Measurements from ENCODE around the gene BCL6B.
"Not testable (repeated sequence)": the region's sequence is repeated elsewhere in the genome, so short reads cannot be mapped to it uniquely, and the experiment has no call there.

Gene BCL6B, protein sequence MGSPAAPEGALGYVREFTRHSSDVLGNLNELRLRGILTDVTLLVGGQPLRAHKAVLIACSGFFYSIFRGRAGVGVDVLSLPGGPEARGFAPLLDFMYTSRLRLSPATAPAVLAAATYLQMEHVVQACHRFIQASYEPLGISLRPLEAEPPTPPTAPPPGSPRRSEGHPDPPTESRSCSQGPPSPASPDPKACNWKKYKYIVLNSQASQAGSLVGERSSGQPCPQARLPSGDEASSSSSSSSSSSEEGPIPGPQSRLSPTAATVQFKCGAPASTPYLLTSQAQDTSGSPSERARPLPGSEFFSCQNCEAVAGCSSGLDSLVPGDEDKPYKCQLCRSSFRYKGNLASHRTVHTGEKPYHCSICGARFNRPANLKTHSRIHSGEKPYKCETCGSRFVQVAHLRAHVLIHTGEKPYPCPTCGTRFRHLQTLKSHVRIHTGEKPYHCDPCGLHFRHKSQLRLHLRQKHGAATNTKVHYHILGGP

DNA sequence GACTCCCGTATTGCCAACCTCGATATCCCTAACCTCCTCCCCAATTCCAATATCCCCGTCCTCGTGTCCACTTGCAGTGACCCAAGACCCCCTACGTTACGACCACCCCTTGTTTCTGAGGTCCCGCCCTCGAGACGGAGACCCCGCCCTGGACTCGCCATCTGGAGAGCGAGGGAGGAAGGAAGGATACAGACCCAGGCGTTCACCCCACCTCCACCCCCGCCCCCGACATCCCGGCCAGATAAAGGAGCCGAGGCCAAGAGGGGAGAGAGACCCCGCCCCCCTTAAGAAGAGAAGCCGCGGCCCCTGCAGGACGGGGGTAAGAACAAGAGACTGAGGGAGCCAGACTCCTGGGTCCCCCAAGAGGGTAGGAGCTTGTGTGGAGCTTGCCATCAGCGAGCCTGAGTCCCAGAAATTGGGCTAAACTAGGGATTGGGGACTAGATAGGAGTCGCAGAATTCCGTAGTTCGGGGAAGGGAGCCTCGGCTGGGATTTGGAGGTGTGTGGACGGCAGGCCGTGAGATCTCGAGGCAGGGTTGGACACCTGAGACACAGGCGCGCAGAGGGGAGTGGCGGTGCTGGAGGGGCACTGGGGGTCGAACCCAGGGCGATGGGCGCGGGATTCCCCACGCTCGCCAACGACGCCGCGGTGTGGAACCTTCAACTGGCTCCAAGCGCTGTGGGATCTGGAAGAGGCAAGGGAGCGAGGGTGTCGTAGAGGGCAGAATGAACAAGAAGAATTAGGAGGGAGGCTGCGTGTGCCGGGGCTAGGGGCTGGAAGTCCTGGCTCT, at the start of gene BCL6B:
Gene BCL6B, plus strand, starts transcription at position 270 of the 791 bp plus-strand sequence. CDS start 622 bp downstream, outside the sequence.
- DNase-seq (ENCODE audit: low spot score) = peak; percentile 75

DNA sequence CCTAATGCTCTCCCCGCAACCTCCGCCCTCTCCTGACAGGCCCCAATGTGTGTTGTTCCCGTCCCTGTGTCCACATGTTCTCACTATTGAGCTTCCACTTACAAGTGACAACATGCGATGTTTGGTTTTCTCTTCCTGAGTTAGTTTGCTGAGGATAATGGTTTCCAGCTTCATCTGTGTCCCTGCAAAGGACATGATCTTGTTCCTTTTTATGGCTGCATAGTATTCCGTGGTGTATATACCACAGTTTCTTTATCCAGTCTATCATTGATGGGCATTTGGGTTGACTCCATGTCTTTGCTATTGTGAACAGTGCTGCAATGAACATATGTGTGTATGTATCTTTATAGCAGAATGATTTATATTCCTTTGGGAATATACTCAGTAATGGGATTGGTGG, 43.4 kb upstream of the BCL6B start:
- DNase-seq (ENCODE audit: low spot score) = not testable (repeated sequence)

DNA sequence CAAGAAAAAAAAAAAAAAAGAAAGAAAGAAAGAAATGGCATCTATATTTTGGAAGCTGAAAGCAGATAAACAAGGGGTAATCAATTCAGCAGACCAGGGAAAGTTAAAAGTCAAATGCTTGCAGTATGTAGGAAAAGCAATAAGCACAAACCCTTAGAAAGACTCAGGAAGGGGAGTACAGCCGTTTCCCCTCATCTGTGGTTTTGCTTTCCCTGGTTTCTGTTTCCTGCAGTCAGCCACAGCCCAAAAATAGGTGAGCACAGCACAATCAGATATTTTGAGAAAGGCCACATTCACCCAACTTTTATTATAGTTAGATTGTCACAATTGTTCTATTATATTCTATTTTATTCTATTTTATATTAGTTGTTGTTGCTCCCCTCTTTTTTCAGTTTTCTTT, 41.4 kb upstream of the BCL6B start:
- no peak for DNase-seq (ENCODE audit: low spot score)

DNA sequence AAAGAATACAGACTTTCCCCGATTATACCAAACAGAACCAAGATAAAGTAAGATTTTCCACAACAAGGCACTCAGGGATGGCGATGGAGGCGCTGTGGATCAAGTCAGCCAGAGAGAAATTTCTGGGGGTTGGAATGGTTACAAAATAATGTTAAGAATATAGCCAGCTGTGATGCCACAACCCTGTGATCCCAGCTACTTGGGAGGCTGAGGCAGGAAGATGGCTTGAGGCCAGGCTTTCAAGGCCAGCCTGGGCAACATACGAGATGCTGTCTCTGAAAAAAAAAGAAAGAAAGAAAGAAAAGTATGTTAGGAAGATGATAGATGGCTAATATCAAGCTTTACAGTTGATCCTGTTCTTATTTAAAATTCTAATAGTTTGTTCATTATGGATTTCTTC, 37.6 kb upstream of the BCL6B start:
- DNase-seq (ENCODE audit: low spot score) = no peak

DNA sequence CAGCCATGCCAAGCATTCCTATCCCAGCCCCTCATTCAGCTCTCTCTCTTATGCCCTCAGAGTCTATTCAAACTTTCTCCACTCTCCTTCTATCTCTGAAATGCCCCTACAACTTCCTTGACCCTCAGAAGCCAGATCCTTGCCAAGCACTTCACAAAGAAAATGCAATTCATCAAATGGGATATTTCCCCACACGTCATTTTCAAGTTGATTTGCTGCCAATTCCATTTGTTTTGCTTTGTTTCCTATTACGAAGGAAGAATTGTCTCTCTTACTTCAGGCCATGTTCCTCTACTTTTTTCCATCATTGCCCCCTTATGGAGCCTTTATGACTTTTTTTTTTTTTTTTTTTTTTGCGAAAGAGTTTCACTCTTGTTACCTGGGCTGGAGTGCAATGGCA, 36.2 kb upstream of the BCL6B start:
- no peak for DNase-seq (ENCODE audit: low spot score)

DNA sequence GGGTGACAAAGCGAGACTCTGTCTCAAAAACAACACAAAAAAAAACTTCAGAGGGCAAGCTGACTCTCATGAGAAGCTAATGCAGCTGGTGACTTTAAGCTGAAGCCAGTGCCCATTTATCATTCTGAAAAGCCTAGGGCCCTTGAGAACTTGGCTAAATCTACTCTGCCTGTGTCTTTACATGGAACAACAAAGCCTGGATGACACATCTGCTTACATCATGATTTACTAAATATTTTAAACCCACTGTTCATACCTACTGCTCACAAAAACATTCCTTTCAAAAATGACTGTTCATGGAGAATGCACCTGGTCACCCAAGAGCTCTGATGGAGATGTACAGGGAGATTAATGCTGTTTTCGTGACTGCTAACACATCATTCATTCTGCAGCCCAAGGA, 33.1 kb upstream of the BCL6B start:
- no peak for DNase-seq (ENCODE audit: low spot score)

DNA sequence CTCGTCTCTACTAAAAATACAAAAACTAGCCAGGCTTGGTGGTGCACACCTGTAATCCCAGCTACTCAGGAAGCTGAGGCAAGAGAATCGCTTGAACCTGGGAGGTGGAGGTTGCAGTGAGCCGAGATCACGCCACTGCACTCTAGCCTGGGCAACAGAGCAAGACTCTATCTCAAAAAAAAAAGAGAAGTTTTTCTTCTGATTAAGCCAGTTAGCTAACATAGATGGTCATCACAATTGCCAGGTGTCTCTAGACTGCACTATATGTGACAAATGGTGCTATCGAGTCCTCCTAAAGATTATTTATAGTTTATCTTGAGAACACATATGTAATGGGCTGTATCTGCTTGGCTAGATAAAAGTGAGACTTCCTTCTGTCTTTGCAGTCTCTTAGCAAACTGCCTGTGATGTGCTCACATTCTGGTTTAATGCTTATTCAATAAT, 29.2 kb upstream of the BCL6B start:
- not testable (repeated sequence) for DNase-seq (ENCODE audit: low spot score)

DNA sequence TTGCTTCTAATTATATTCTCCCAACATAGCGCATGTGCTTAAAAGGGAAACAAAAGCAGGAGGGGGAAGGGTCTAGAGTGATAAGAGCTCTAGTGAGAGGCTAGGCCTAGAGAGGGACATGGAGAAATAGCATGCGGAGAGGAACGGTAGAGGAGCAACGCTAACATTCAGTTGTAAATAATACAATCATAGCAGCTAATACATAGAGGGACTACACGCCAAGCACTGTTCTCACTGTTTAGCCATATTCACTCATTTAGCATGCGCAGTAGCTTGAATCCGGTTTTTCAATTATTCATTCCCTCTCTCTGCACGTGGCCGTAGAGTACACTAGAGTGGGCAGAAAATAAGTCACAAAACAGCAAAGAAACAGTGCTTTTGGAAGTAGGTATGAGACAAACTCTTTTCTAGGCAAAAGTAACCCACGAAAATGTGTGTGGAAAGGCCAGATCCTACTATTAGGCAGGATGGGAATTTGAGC, 28.7 kb upstream of the BCL6B start:
- no peak for DNase-seq (ENCODE audit: low spot score)

DNA sequence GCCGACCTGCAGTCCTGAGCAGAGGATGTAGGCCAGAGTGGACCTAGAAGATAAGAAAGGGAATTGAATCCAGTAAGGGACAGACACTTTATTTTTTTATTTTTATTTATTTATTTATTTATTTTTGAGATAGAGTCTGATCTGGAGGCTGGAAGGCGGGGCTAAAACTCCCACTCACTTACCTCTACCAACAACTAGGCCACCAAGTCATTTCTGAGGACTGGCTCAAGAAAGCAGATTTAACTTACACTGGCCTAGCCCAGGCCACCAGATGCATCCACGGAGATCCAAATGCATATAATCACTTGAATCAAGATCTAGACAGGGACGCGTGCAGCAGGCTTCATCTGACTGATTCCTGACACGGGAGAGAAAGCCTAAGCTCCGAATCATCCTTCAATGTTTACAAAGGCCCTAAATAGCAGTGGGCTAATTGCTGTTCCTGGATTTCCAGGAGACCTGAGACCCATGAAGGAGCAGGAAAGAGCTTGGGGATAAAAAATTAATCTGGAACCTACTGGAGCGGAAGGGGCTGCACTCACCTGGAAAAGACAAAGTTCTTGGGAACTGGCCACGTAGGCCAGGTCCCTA, 28.1 kb upstream of the BCL6B start:
- no peak for DNase-seq (ENCODE audit: low spot score)

DNA sequence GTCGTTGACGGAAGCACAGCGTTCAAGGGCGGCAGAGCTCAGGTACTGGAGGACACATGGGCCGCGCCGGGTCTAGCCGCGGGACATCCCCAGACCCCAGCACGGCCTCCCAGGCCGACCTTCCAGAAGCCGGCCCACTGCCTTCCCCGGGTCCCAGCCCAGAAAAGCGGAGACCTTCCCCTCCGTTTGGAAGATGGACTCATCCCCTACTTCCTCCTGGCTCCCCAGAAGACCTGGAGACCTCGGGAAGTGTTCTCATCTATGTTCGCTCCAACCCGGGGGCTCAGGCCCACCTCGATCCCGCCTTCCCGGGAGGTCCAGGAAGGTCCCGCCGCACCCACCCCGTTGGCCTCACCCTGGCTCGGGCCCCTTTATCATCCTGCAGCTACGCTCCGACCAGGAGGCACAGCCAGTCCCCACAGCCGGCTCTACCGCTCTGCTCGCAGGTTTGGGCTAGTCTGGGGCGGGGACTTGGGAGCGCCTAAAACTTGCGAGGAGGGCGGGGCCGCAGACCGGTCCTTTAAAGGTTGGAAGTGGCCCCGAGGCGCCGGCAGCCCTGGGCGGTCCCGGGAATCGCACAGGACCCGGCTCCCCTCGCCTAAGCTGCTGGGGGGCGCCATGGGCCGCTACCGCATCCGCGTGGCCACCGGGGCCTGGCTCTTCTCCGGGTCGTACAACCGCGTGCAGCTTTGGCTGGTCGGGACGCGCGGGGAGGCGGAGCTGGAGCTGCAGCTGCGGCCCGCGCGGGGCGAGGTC, 27.2 kb upstream of the BCL6B start, which contains the start of gene ALOX12:
Gene ALOX12, plus strand, starts transcription at position 550 of the 756 bp plus-strand sequence. Its CDS starts 69 bp downstream, at position 619.
- peak; percentile 83 for DNase-seq (ENCODE audit: low spot score)

DNA sequence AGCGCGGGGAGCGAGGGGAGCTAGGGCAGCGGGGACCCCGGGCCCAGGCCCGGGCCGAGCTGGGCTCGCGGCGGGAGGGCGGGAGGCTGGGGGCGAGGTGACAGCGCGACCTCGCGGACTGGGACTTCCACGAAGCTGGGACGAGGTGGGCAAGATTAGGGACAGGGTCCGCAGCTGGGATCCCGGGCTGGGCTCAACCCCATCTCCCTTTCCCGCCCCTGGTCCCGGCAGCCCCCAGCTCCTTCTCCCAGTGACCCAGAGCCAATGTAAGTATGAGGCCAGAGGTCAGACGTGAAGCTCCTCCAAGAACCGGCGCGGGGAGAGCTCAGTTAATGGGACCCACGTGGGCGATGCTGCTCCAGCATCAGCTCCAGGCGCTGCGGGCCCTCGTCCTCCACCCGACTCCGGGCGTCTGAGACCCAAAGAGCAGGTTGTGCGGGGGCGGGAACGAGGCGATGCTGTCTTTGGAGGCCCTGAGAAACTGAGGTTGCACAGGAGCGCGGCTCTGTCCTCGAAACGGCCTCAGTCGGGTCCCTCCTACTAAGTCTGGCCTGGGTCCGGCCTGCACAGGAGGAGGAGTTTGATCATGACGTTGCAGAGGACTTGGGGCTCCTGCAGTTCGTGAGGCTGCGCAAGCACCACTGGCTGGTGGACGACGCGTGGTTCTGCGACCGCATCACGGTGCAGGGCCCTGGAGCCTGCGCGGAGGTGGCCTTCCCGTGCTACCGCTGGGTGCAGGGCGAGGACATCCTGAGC, 26.4 kb upstream of the BCL6B start:
- DNase-seq (ENCODE audit: low spot score) = no peak

DNA sequence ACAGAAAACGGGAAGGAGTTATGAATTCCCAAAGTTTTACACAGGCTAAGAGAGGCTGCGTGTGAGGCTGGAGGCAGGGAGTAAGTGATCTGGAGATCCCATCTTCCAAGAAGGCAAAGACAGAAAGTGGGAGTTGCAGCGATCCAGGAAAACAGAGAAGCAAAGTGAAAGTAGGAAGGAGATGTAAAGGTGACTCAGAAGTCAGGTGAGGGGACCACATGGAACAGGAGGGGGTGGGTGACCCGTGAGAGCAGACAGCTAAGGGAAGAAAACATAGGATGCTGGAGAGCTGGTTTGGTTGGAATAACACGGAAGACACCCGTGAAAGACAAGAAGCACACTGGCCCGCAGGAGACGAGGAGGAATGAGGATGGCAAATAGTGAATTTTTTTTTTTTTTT, 25.7 kb upstream of the BCL6B start:
- no peak for DNase-seq (ENCODE audit: low spot score)

DNA sequence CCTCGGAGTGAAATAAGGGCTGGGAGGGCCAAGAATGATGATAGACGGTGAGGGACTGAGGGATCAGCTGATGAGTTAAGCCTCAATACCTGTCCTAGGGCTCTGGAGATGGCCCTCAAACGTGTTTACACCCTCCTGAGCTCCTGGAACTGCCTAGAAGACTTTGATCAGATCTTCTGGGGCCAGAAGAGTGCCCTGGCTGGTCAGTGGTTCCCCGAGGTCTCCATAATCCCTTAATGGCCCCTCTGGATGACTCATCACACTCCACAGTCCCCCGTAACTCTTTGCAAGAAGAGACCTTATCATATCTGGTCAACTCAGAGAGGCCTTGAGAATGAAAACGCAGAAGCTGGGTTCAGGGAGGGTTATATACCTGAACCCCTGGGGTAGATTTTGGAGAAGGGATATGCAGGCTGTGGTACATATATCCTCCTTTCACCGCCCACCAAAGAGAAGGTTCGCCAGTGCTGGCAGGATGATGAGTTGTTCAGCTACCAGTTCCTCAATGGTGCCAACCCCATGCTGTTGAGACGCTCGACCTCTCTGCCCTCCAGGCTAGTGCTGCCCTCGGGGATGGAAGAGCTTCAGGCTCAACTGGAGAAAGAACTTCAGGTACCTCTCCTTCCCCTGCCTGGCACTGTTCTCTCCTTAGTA, 23.9 kb upstream of the BCL6B start:
- DNase-seq (ENCODE audit: low spot score) = no peak

DNA sequence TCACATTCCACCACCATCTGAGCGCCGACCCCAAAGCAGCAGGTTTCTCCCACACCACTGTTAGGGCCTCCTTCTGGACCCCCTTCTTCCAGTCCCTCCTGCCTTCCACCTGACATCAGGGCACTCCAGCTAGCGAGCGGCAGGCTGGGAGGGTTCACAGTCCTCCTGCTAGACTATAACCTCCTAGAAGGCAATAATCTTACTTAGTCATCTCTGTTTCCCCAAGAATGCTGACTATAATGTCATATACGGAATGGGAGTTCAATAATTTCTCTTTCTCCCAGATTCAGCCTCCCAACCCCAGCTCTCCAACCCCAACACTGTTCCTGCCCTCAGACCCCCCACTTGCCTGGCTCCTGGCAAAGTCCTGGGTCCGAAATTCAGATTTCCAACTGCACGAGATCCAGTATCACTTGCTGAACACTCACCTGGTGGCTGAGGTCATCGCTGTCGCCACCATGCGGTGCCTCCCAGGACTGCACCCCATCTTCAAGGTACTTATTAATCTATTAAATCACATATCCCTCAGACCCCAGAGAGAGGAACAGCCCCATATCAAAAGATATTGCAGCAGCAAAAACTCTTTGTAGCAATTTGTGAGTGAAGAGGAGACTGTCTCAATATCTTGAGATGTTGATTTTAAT, 21.4 kb upstream of the BCL6B start:
- DNase-seq (ENCODE audit: low spot score) = no peak

DNA sequence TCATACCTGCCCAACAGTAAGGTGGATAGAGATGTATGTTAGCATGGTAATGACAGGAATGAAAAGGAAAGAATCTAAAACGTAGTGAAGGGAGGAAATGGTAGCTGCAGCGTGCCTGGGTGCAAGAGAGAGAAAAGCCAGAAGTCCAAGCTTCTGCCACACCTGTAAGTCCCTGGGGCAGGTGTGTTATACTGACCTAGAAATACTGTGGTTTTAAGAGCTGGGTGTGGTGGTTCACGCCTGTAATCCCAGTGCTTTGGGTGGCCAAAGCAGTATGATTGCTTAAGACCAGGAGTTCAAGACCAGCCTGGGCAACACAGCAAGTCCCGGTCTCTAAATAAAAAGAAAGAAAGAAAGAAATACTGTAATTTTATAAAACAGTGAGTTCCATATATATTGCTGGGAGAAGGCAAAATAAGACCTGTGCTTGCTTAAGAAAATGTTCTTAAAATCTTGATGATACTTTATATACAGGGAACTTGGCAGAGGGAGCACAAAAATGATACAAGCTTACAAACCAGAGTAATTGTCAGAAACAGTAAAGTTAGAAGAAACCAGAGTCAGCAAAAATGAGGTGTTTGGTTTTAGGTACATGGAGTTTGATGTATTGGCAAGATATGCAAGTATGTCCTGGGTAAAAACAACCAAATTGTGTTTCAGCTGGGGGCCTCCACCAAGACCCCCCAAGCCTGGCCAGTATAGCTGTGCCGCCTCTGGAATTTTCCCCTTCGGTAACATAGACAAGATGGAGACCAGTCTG, 20.4 kb upstream of the BCL6B start:
- no peak for DNase-seq (ENCODE audit: low spot score)

DNA sequence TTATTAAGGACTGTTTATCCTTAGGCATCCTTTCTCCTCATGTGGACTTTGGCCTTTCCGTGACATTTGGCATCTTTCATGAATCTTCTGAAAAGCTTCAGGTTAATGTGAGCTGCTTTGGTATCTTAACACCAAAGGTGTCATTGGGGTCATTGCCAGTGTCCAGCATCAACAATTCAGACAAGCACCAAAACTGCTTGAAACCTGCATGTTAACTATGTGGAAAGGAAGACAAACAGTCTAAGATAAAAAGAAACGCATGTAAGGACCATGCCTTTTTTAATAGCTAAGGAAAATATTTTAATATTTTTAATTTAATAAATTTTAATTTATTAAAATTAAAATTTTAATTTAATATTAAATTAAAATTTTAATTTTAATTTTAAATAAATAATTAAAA, 19.1 kb upstream of the BCL6B start:
- DNase-seq (ENCODE audit: low spot score) = no peak

DNA sequence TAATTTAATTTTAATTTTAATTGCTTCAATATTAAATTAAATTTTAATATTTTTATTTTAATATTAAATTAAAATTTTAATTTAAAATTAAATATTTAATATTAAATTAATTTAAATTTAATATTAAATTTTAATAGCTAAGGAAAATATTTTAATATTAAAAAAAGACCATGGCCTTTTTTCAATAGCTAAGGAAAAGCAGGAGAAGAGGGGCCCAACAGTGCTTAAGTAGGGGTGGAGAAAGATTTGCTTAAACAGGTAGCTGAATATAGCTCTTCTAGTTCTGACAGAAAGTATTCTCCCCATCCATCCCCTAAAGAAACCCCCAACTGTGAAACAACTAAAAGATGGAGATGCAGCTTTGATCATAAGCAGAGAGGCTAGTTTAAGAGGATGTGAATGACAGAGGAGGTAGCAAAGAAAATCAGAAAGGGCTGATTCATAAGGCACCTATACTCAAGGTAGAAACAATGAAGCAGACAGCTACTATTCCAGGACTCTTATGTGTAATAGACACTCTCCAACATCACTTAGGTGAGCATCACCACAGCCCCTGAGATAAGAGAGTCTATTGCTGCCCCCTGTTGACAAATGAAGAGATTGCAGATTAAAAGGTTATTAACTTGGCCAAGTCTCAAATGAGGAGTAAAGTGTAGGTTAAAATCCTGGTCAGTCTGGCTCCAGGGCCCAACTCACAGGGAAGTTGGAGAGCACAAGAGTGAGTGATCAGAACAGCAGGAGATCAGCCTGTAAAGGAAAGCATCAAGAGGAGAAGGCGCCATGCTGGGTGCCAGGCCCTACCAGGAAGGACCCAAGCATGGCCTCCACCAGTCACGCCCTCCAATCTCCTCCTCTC, 18.2 kb upstream of the BCL6B start:
- no peak for DNase-seq (ENCODE audit: low spot score)

DNA sequence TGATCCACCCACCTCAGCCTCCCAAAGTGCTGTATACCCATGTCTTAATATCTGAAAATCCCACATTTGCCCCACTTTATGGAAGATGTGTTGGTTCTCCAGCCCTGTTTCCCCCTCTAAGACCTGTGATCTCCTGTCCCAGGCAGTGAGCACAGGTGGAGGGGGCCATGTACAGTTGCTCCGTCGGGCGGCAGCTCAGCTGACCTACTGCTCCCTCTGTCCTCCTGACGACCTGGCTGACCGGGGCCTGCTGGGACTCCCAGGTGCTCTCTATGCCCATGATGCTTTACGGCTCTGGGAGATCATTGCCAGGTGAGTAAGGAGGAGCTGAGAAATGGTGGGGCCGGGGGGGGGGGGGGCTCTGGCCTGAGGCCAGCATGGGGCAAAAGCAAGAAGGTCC, 17.1 kb upstream of the BCL6B start:
- DNase-seq (ENCODE audit: low spot score) = no peak
